Epithelial cell of proximal tubule (primary cell): Measurements from ENCODE around the gene ZNF513. TPM values are rescaled to one million over a fixed set of nuclear protein-coding genes. Genes with fewer than 3 reads are reported as not detected.
"Not testable (repeated sequence)": the region's sequence is repeated elsewhere in the genome, so short reads cannot be mapped to it uniquely, and the experiment has no call there.

Experiments
- DNase-seq: peaks from one replicate; pipeline ENCODE4 v3.0.0-alpha.2; 2011; ENCODE audit warnings: low read depth
- H3K4me3 ChIP-seq: 2 replicates; pipeline ENCODE4 v1.5.1; 2011; ENCODE audit warnings: low read depth, mild to moderate bottlenecking, low read length
- total RNA-seq: library from RNA; depleted of rRNA; stranded (reverse); fragments of >200 nt; gene quantifications from 2 replicates; pipeline ENCODE4 v1.2.3, GENCODE V29; 2015
- TF ChIP-seq, protein P1 (sequence below): conservative IDR thresholded peaks from 2 replicates; pipeline ENCODE4 v1.5.1; 2012; ENCODE audit warnings: low read depth, mild to moderate bottlenecking, low read length

ZNF513 gene, protein sequence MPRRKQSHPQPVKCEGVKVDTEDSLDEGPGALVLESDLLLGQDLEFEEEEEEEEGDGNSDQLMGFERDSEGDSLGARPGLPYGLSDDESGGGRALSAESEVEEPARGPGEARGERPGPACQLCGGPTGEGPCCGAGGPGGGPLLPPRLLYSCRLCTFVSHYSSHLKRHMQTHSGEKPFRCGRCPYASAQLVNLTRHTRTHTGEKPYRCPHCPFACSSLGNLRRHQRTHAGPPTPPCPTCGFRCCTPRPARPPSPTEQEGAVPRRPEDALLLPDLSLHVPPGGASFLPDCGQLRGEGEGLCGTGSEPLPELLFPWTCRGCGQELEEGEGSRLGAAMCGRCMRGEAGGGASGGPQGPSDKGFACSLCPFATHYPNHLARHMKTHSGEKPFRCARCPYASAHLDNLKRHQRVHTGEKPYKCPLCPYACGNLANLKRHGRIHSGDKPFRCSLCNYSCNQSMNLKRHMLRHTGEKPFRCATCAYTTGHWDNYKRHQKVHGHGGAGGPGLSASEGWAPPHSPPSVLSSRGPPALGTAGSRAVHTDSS
- total RNA-seq, result 5.6 and 9.5 TPM in 2 replicates

DNA sequence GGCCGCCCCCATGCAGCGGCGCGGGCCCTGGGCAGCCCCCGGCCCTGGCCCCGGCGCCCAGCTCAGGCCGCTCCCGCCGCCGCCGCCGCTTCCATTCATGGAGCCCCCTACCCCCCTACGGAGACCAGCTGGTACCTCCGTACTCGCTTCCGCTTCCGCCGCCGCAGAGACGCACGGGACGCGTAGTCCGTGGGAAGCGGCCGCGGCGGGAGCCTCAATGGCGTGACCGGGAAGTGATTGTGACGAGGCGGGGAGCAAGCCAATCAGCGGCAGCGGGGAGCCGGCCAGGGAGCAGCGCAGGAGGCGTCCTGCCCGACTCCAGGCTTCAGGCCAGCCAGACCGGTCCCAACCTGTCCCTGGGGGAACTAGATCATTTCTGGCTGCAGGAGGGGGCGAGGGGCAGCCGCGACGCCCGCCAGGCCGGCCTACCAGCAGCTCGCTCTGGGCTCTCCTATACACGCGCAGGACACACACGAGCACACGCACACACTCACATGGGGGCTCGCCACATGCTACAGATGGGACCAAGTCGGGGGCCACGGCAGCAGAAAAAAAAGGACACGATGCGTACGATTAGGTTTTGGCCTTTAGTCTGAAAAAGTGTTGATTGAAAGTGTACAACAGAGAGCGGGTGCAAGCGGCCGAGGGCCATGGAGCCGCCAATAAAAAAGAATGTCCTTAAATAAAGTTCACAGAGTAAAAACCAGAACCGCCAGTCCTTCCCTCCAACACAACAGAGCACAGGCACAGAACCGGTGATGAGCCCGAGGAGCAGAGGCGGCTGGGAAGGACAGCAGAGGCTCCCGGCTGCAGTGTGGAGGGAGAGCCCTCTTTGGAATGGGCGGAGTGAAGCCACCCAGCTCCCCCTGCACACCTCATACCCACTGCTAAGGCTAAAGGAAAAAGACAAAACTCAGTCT is at the start of gene ZNF513:
Gene ZNF513, minus strand, starts transcription at position 109 of the 920 bp plus-strand sequence. CDS start 208 bp downstream, outside the sequence.
- DNase-seq, result no peak
- peak within 1 kb of the TSS; percentile 88 for H3K4me3 ChIP-seq
- TF ChIP-seq, protein P1, sequence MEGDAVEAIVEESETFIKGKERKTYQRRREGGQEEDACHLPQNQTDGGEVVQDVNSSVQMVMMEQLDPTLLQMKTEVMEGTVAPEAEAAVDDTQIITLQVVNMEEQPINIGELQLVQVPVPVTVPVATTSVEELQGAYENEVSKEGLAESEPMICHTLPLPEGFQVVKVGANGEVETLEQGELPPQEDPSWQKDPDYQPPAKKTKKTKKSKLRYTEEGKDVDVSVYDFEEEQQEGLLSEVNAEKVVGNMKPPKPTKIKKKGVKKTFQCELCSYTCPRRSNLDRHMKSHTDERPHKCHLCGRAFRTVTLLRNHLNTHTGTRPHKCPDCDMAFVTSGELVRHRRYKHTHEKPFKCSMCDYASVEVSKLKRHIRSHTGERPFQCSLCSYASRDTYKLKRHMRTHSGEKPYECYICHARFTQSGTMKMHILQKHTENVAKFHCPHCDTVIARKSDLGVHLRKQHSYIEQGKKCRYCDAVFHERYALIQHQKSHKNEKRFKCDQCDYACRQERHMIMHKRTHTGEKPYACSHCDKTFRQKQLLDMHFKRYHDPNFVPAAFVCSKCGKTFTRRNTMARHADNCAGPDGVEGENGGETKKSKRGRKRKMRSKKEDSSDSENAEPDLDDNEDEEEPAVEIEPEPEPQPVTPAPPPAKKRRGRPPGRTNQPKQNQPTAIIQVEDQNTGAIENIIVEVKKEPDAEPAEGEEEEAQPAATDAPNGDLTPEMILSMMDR, result no peak

DNA sequence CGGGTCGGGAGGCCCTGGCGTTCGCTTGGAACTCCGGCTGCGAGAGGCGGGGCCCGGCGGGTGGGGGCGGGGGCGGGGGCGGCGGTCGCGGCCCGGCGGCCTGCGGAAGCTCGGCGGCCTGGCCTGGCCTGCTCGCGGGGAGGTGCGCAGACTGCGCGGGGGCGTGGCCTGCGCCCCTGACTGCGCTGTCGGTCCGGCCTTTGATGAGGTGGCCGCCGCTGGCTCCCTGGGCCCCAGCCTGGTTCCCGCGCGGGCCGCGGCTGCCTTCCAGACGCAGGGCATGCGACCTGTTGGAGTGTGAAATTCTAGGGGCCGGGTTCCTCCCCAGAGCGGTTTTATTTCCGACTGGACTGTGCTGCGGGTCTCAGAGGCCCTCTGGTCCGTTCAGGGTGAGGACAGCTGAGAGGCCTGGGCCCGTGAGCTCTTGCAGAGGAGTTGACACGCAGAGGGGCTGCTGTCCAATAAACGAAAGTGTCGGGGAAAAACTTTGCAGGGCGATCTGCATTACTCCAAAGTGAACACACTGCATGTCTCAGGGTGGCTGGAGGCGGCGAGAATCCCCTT is 48.5 kb upstream of the ZNF513 start:
- peak overlapping the region; percentile 95 for H3K4me3 ChIP-seq
- TF ChIP-seq, protein P1, result no peak
- DNase-seq, result no peak

DNA sequence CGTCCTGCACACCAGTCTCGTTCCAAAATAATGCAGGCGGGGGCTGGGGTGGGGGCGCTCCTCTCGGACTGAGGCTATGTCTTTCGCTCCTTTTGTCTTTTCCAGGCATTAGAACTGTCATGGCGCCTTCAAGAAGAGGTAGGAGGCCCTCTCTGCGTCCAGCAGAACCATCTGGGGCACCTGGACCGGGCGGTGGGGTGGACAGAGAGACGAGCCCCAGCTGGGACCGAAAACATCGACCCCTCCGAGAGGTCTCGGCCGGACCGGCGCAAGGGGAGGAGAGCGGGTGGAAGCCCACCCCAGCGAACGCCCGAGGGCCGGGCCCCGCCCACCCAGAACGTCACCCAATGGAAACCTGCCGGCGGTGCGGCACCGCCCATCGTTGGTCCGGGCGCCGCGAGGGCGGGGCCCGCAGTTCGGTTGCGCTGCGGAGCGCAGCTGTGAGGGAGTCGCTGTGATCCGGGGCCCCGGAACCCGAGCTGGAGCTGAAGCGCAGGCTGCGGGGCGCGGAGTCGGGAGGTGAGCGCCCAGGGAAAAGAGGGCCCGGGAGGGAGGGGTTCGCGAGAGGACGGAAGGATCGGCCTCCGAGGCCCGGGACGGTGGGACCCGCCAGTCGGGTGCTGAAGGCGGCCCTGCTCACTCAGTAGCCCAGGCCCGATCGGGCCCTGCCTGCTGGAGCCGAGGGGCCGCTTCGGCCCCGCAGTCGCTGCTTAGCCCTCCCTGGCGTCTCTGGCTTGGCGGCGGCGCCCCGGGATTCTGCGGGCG is 47.9 kb upstream of the ZNF513 start, which contains the start of gene NRBP1:
Gene NRBP1, plus strand, starts transcription at position 419 of the 765 bp plus-strand sequence. CDS start 4,643 bp downstream, outside the sequence.
- peak within 1 kb of the TSS; percentile 95 for H3K4me3 ChIP-seq
- no peak for DNase-seq
- TF ChIP-seq, protein P1, result peak; percentile 13

DNA sequence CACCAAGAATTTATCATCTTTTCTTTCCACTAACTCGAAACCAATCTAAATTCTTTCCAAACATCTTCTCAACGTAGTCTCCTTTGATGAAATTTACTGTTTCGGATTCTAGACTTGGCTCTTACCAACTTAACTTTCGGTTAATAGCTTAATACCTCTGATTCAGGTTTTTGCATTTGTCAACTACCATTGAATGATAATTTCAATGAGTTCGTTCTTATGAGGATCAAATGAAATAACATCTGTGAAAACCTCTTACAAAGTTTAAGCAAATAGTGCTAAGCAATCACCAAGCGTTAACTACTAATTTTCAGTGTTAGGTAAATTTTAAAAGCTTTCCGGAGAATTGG is 47.3 kb upstream of the ZNF513 start:
- DNase-seq, result no peak
- TF ChIP-seq, protein P1, result no peak
- H3K4me3 ChIP-seq, result peak overlapping the region; percentile 95

DNA sequence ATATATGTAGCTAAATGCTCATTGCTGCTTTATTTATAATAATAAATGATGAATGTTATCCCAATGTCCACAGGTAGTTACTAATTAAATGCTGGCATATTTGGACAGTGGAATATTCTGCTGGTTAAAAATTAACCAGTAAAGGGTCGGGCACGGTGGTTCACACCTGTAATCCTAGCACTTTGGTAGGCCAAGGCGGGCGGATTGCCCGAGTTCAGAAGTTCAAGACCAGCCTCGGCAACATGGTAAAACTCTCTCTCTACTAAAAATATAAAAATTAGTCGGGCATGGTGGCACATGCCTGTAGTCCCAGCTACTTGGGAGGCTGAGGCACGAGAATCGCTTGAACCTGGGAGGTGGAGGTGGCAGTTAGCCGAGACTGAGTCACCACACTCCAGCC is 44.5 kb upstream of the ZNF513 start:
- DNase-seq, result not testable (repeated sequence)

DNA sequence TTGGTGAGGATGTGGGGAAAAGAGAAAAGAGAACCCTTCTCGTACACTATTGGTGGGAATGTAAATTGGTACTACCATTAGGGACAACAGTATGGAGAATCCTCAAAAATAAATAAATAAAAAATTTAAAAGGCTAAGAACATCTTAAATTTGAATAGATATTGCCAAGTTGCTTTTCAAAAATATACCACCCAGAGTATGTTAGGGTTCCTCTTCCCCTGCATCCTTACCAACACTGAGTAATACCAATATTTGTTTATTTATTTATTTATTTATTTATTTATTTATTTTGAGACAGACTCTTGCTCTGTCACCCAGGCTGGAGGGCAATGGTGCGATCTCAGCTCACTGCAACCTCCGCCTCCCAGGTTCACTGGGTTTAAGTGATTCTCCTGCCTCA is 42.4 kb upstream of the ZNF513 start:
- H3K4me3 ChIP-seq, result no peak overlapping the region
- DNase-seq, result no peak
- TF ChIP-seq, protein P1, result no peak

More for the DNA sequence above, 44.5 kb upstream of the ZNF513 start:
- not testable (repeated sequence) for H3K4me3 ChIP-seq
